Measurements from ENCODE around the gene KDM4B. TPM values are rescaled to one million over a fixed set of nuclear protein-coding genes. Genes with fewer than 3 reads are reported as not detected.

The KDM4B gene
- total and polyA plus RNA-seq, 5 experiments from 2014 or later: 14.3 to 50.1 (median 18.7) TPM

GRCh38 chr19:5142725-5143097 is 173.8 kb downstream of the KDM4B start:
- Mint-ChIP-seq H3K9me3 (peaks cover 0 to 2% (median 0%) of the 10 kb centered on the region in 9 donors), H3K4me1 (peaks cover 22 to 58% (median 37%) of the 10 kb centered on the region in 4 donors), H3K4me3 (peak overlapping the region in 3 of 10 donors; percentile 23 to 48 (median 48)), H3K27ac (peak overlapping the region in 6 of 10 donors; percentile 9 to 90 (median 72)), H3K27me3 (peaks cover 0 to 4% (median 0%) of the 10 kb centered on the region in 5 donors), H3K36me3 (peaks cover 0 to 50% (median 28%) of the 10 kb centered on the region in 3 donors)
- POLR2A ChIA-PET: interaction anchor here (0.7 kb wide), 1 partner anchor 64 kb away, joined by 3 read pairs; no protein-coding TSS in a partner anchor
- ATAC-seq: no peak
- peak in 2 of 10 donors; percentile 3 to 44 for DNase-seq

- DNase-seq (peak in 8 of 10 donors; percentile 8 to 66 (median 42)), ATAC-seq (peak; percentile 39 to 53)
- Mint-ChIP-seq H3K4me3 (peak overlapping the region in 9 of 10 donors; percentile 5 to 71 (median 36)), H3K27ac (peak overlapping the region in 9 of 10 donors; percentile 26 to 90 (median 84)), H3K4me1 (peaks cover 18 to 47% (median 28%) of the 10 kb centered on the region in 4 donors), H3K36me3 (peaks cover 0 to 48% (median 17%) of the 10 kb centered on the region in 3 donors), H3K9me3 (peaks cover 0 to 2% (median 0%) of the 10 kb centered on the region in 9 donors), H3K27me3 (peaks cover 0 to 4% (median 0%) of the 10 kb centered on the region in 5 donors)
- POLR2A ChIA-PET: interaction anchor here (0.5 kb wide), 1 partner anchor 128 kb away, joined by 4 read pairs; no protein-coding TSS in a partner anchor
These were observed 174.8 kb downstream of the KDM4B start for GRCh38 chr19:5143471-5144411.

- DNase-seq (peak in 2 of 10 donors; percentile 2 to 53), ATAC-seq (no peak)
- H3K9me3 Mint-ChIP-seq: no peaks in the 10 kb centered on the region
- H3K4me3 Mint-ChIP-seq: no peak overlapping the region
- POLR2A ChIA-PET: interaction anchor here (0.8 kb wide), 1 partner anchor 91 kb away, joined by 5 read pairs; no protein-coding TSS in a partner anchor
- H3K27ac Mint-ChIP-seq: no peak overlapping the region
- H3K4me1 Mint-ChIP-seq: peaks cover 11 to 38% (median 19%) of the 10 kb centered on the region in 4 donors
- H3K36me3 Mint-ChIP-seq: peaks cover 0 to 46% (median 16%) of the 10 kb centered on the region in 3 donors
- no peaks in the 10 kb centered on the region for H3K27me3 Mint-ChIP-seq
These were observed 175.7 kb downstream of the KDM4B start for GRCh38 chr19:5144545-5145179.

- POLR2A ChIA-PET: interaction anchor here (0.6 to 1.7 kb wide), 3 partner anchors 15 to 438 kb away, joined by 4 to 9 read pairs (median 4); no protein-coding TSS in a partner anchor
- peaks cover 11 to 28% (median 16%) of the 10 kb centered on the region in 4 donors for H3K4me1 Mint-ChIP-seq
- no peak overlapping the region for H3K4me3 Mint-ChIP-seq
- no peaks in the 10 kb centered on the region for H3K27me3 Mint-ChIP-seq
- H3K27ac Mint-ChIP-seq: no peak overlapping the region
- ATAC-seq (no peak), DNase-seq (peak in 2 of 10 donors; percentile 7 to 59)
- H3K9me3 Mint-ChIP-seq: no peaks in the 10 kb centered on the region
- H3K36me3 Mint-ChIP-seq: peaks cover 0 to 46% (median 16%) of the 10 kb centered on the region in 3 donors
These were observed 176.9 kb downstream of the KDM4B start for GRCh38 chr19:5145521-5146511.

- Mint-ChIP-seq H3K27ac (peak overlapping the region in 4 of 10 donors; percentile 16 to 73 (median 36)), H3K9me3 (no peaks in the 10 kb centered on the region), H3K36me3 (peaks cover 0 to 50% (median 16%) of the 10 kb centered on the region in 3 donors), H3K27me3 (no peaks in the 10 kb centered on the region), H3K4me3 (no peak overlapping the region), H3K4me1 (peaks cover 11 to 15% (median 13%) of the 10 kb centered on the region in 4 donors)
- POLR2A ChIA-PET: interaction anchor here (0.7 to 1.7 kb wide), 3 partner anchors 8 to 299 kb away, joined by 4 read pairs; no protein-coding TSS in a partner anchor
- DNase-seq (peak in 2 of 10 donors; percentile 13 to 53), ATAC-seq (no peak)
These were observed 178.4 kb downstream of the KDM4B start for GRCh38 chr19:5147074-5147977.

GRCh38 chr19:5147978-5148793 is 179.3 kb downstream of the KDM4B start:
- peak in 2 of 10 donors; percentile 3 to 52 for DNase-seq
- H3K9me3 Mint-ChIP-seq: no peaks in the 10 kb centered on the region
- no peaks in the 10 kb centered on the region for H3K27me3 Mint-ChIP-seq
- POLR2A ChIA-PET: interaction anchor here (1.2 kb wide), 1 partner anchor 9 kb away, joined by 4 read pairs; no protein-coding TSS in a partner anchor
- H3K4me3 Mint-ChIP-seq: no peak overlapping the region
- no peak overlapping the region for H3K27ac Mint-ChIP-seq
- H3K36me3 Mint-ChIP-seq: peaks cover 0 to 48% (median 16%) of the 10 kb centered on the region in 3 donors
- no peak for ATAC-seq
- peaks cover 4 to 7% (median 5%) of the 10 kb centered on the region in 4 donors for H3K4me1 Mint-ChIP-seq

GRCh38 chr19:5148794-5149190 is 179.9 kb downstream of the KDM4B start:
- H3K27me3 Mint-ChIP-seq: no peaks in the 10 kb centered on the region
- POLR2A ChIA-PET: interaction anchor here (1.2 kb wide), 1 partner anchor 9 kb away, joined by 4 read pairs; no protein-coding TSS in a partner anchor
- H3K36me3 Mint-ChIP-seq: peaks cover 0 to 46% (median 13%) of the 10 kb centered on the region in 3 donors
- H3K4me1 Mint-ChIP-seq: peaks cover 0 to 5% (median 2%) of the 10 kb centered on the region in 4 donors
- no peak for ATAC-seq
- peak overlapping the region in 2 of 10 donors; percentile 32 to 57 for H3K27ac Mint-ChIP-seq
- H3K4me3 Mint-ChIP-seq: peak overlapping the region in 1 of 10 donors; percentile 10
- no peaks in the 10 kb centered on the region for H3K9me3 Mint-ChIP-seq
- DNase-seq: peak in 1 of 10 donors; percentile 55

- H3K9me3 Mint-ChIP-seq: no peaks in the 10 kb centered on the region
- POLR2A ChIA-PET: no interaction called here
- peak overlapping the region in 2 of 10 donors; percentile 43 to 57 for H3K27ac Mint-ChIP-seq
- DNase-seq (peak in 1 of 10 donors; percentile 63), ATAC-seq (no peak)
- no peaks in the 10 kb centered on the region for H3K27me3 Mint-ChIP-seq
- no peak overlapping the region for H3K4me3 Mint-ChIP-seq
- peaks cover 0 to 46% (median 13%) of the 10 kb centered on the region in 3 donors for H3K36me3 Mint-ChIP-seq
- H3K4me1 Mint-ChIP-seq: peaks cover 0 to 6% (median 2%) of the 10 kb centered on the region in 4 donors
These were observed 180.6 kb downstream of the KDM4B start for GRCh38 chr19:5149508-5149907.

- DNase-seq (peak in 1 of 10 donors; percentile 57), ATAC-seq (no peak)
- Mint-ChIP-seq H3K27me3 (no peaks in the 10 kb centered on the region), H3K36me3 (peaks cover 0 to 43% (median 10%) of the 10 kb centered on the region in 3 donors), H3K9me3 (no peaks in the 10 kb centered on the region), H3K4me3 (no peak overlapping the region), H3K27ac (peak overlapping the region in 1 of 10 donors; percentile 57), H3K4me1 (peaks cover 0 to 6% (median 2%) of the 10 kb centered on the region in 4 donors)
- POLR2A ChIA-PET: interaction anchor here (1.3 kb wide), 1 partner anchor 10 kb away, joined by 3 read pairs; no protein-coding TSS in a partner anchor
These were observed 181.3 kb downstream of the KDM4B start for GRCh38 chr19:5149932-5150901.

All from naive thymus-derived CD8-positive, alpha-beta T cell (primary cell).